B cell (primary cell): ENCODE results near the gene PCDHGA9.

ENCODE experiments used
- CTCF ChIP-seq: fragments of 200-600 bp; IDR thresholded peaks from one replicate; pipeline ENCODE4 v1.8.0; 2022; ENCODE audit warnings: antibody characterized with exemption, mild to moderate bottlenecking
- EZH2 ChIP-seq: IDR thresholded peaks from 2 replicates; pipeline ENCODE4 v1.6.1; 2012; ENCODE audit warnings: borderline replicate concordance, low read depth, mild to moderate bottlenecking, moderate library complexity, low read length; ENCODE audit not compliant: insufficient read depth, poor library complexity, severe bottlenecking

- no peak for TF ChIP-seq CTCF
- no peak for TF ChIP-seq EZH2
Observed at GRCh38 chr5:141434006-141434405, 31.4 kb downstream of the PCDHGA9 start.
